ENCODE measurements around the gene PIP5KL1. TPM values are rescaled to one million over a fixed set of nuclear protein-coding genes. Genes with fewer than 3 reads are reported as not detected.

PIP5KL1 gene
- total and polyA plus RNA-seq, 2 of the 4 experiments (the other 2 are of a cell fraction): 0.36 to 3.6 TPM

- TF ChIP-seq BHLHE40 (IDR thresholded peaks at IDR 0.05; ENCODE audit: low read depth, low read length) (no peak), CEBPB (IDR thresholded peaks at IDR 0.05; ENCODE audit: low read depth, low read length) (no peak), POLR2A (IDR thresholded peaks at IDR 0.05; ENCODE audit: low read depth, low read length) (no peak), CHD1 (IDR thresholded peaks at IDR 0.05; ENCODE audit: low read depth, low read length) (no peak), MAFK (IDR thresholded peaks at IDR 0.05; ENCODE audit: low read depth, low read length) (no peak), RAD21 (IDR thresholded peaks at IDR 0.05; ENCODE audit: low read length) (no peak), MXI1 (IDR thresholded peaks at IDR 0.05; ENCODE audit: borderline replicate concordance, low read depth, low read length) (no peak), NFE2L2 (IDR thresholded peaks at IDR 0.05; ENCODE audit: low read depth, low read length) (no peak), MAZ (IDR thresholded peaks at IDR 0.05; ENCODE audit: borderline replicate concordance, low read depth, low read length) (no peak), FOS (IDR thresholded peaks at IDR 0.05; ENCODE audit: low read depth, low read length) (no peak), RCOR1 (IDR thresholded peaks at IDR 0.05; ENCODE audit: insufficient replicate concordance, low read length) (no peak), SMC3 (IDR thresholded peaks at IDR 0.05; ENCODE audit: low read depth, low read length) (no peak), CTCF (conservative IDR thresholded peaks at IDR 0.05; ENCODE audit: low read depth, low read length) (no peak), RFX5 (IDR thresholded peaks at IDR 0.05; ENCODE audit: low read depth, low read length) (no peak), USF2 (IDR thresholded peaks at IDR 0.05; ENCODE audit: low read depth, low read length) (no peak)
- TF ChIP-seq, protein P1, sequence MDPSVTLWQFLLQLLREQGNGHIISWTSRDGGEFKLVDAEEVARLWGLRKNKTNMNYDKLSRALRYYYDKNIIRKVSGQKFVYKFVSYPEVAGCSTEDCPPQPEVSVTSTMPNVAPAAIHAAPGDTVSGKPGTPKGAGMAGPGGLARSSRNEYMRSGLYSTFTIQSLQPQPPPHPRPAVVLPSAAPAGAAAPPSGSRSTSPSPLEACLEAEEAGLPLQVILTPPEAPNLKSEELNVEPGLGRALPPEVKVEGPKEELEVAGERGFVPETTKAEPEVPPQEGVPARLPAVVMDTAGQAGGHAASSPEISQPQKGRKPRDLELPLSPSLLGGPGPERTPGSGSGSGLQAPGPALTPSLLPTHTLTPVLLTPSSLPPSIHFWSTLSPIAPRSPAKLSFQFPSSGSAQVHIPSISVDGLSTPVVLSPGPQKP (IDR thresholded peaks at IDR 0.05; ENCODE audit: borderline replicate concordance, low read depth, low read length): no peak
- Histone ChIP-seq H4K5ac (ENCODE audit: low read depth, low read length) (no peak overlapping the region), H4K91ac (ENCODE audit: insufficient read depth, low read depth, low read length) (no peak overlapping the region), H3K18ac (ENCODE audit: low read depth, low read length) (no peak overlapping the region), H3K23ac (ENCODE audit: low read depth, low read length) (no peak overlapping the region), H2BK5ac (ENCODE audit: low read depth, low read length, poor library complexity, severe bottlenecking) (no peak overlapping the region), H3K56ac (ENCODE audit: extremely low read depth, insufficient read depth, low read length) (no peak overlapping the region), H3K9me3 (ENCODE audit: control insufficient read depth, insufficient read depth, low read length) (no peaks in the 10 kb centered on the region), H2AFZ (replicated peaks; ENCODE audit: low read length, poor library complexity) (no peak overlapping the region), H2BK15ac (ENCODE audit: low read depth, low read length) (no peak overlapping the region), H3K4me1 (ENCODE audit: control insufficient read depth, insufficient read depth, low read length) (peaks cover 5% of the 10 kb centered on the region; the same call in 1 of the 2 replicates), H3K27me3 (ENCODE audit: control insufficient read depth, insufficient read depth, low read length) (no peaks in the 10 kb centered on the region), H3K36me3 (ENCODE audit: control insufficient read depth, insufficient read depth, low read length) (peaks cover 33% of the 10 kb centered on the region), H2AK9ac (replicated peaks; ENCODE audit: low read depth, low read length, poor library complexity) (no peak overlapping the region), H2BK20ac (ENCODE audit: low read depth, low read length) (no peak overlapping the region), H2BK120ac (ENCODE audit: low read depth, low read length) (no peak overlapping the region), H3K14ac (replicated peaks; ENCODE audit: low read depth, low read length) (no peak overlapping the region), H3K4me3 (ENCODE audit: insufficient read depth, low read depth, low read length) (no peak overlapping the region), H3K27ac (ENCODE audit: insufficient read depth, low read length) (no peak overlapping the region), H4K8ac (ENCODE audit: low read depth in 2 of 2, low read length in 2 of 2) (no peak overlapping the region), H2AK5ac (ENCODE audit: low read depth, low read length) (no peak overlapping the region), H3K79me1 (ENCODE audit: low read depth in 1 of 2, low read length in 2 of 2) (peaks cover 0 to 16% of the 10 kb centered on the region in 2 experiments; a peak in 1 of 4 replicates), H3K9me1 (ENCODE audit: insufficient read depth, low read length) (peaks cover 6% of the 10 kb centered on the region; the same call in 1 of the 2 replicates), H3K4ac (ENCODE audit: low read depth, low read length) (no peak overlapping the region), H4K20me1 (ENCODE audit: insufficient read depth, low read length) (peaks cover 12% of the 10 kb centered on the region), H3K9ac (ENCODE audit: low read depth, low read length) (no peak overlapping the region), H3K4me2 (ENCODE audit: low read depth, low read length) (no peak overlapping the region)
- POLR2A ChIA-PET (ENCODE audit: unreplicated experiment): no interaction called here
- intact Hi-C loops (cut with micrococcal nuclease) (no loop called here), dilution Hi-C loops (cut with HindIII; ENCODE audit: low sequenced_read_pairs, unreplicated experiment) (no loop called here), in situ Hi-C loops (cut with MboI; ENCODE audit: low sequenced_read_pairs) (no loop called here)
- CTCF ChIA-PET: no interaction called here
- DNase-seq: no peak
- BruUV-seq (replicated peaks): no TSS peak
- 94% methylated on average over 16 of the region's 24 CpGs; no CpG with 5 or more reads in 1 of the 2 experiments for WGBS, 2 experiments (ENCODE audit: extremely low coverage in 2 of 2, insufficient read length in 1 of 2)
- ATAC-seq (ENCODE audit: low read depth): no peak
Measured at GRCh38 chr9:127945338-127945737, 14.8 kb upstream of the PIP5KL1 start.

Data from IMR-90 (cell line).